HG02588 (cell line): Measurements from ENCODE around the gene CYB5A.

ENCODE experiments used
- ATAC-seq: cut with Tn5 transposase; IDR thresholded peaks from one replicate; pipeline ENCODE4 v1.9.1; 2021; ENCODE audit warnings: mild to moderate bottlenecking, moderate library complexity; ENCODE audit not compliant: unreplicated experiment

CYB5A gene

DNA sequence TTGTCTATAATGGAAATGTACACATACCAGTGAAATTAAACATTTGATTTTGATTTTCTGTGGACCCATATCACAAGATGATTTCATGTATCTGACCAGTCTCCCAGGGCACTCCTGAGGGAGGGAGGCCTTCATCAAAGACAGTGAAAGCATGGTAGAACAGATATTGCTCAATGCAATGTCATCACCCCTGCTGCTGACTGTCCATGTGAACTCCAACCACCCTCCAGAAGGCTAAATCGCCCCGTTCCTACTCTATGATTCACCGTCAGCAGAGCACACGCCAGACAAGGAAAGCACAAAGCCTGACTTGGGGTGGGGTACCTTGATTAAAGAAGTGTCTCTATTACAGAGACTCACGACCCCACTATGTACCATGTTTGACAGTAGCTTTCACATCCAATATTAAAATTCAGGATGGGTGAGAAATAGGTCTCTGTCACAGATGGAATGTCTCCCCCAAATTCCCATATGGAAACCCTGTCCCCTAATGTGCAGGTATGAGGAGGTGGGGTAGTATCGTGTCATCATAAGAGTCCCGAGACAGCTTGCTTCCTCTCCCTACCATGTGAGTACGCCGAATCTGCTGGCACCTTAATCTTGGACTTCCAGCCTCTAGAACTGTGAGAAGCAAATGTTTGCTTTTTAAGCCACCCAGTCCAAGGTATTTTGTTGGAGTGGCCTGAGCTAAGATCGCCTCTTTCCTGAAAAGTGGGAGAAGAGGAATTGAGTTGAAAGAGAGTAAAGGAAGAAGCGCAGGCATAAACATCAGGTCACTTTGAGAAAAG, 42.4 kb downstream of the CYB5A start:
- ATAC-seq, result no peak

DNA sequence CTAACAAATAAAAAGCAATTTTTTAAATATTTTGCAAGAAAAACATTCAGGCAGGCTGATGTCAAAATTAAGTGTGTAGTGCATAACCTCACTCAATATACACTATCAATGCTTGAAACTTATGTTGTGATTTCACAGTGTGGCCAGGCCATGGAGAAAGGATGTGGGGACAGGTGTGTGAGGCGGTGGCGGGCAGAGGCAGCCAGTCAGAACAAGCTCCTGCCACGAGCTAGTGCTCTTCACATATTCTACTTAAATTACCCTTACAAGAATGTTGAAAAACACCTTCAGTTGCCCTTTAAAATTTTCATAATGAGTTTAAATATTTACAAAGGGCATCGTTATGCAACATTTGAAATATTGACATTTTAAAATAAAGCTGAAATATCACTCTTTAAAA, 43.2 kb downstream of the CYB5A start:
- ATAC-seq, result no peak

GRCh38 chr18:74248189-74248588, 43.6 kb downstream of the CYB5A start:
- no peak for ATAC-seq

DNA sequence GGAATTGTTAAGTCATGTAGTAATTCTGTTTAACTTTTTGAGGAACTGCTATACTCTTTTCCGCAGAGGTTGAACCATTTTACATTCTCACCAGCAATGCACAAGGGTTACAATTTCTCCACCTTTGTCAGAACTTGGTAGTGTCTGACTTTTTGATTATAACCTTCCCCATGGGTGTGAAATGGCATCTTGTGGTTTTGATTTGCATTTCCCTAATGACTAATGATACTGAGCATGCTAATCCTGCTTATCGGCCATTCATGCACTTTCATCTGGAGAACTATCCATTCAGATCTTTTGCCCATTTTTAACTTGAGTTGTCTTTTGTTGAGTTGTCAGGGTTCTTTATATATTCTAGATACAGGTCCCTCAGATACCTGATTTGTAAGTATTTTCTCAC, 47.2 kb downstream of the CYB5A start:
- ATAC-seq, result no peak

GRCh38 chr18:74243127-74243526, 48.6 kb downstream of the CYB5A start:
- ATAC-seq, result no peak

- ATAC-seq, result no peak
Observed at GRCh38 chr18:74242438-74243096, 49.2 kb downstream of the CYB5A start.

DNA sequence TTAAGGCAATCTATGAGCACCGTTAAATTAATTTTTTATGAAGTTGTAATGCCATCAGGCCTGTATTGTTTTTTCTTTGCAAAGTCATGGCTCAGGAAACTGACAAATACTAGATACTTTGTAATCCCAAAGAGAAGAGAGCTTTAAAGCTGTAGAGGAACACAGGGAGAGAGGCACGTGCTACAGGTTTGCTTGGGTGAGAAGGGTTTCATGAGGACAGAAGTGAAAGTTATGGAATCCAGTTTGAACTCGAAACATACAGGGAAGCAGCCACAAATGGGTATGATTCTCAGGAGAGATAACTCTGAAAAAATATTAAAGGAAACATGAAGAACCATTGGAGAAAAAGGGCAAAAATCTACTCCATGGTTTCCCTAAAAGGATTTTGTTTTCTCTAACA, 49.8 kb downstream of the CYB5A start:
- ATAC-seq, result no peak

DNA sequence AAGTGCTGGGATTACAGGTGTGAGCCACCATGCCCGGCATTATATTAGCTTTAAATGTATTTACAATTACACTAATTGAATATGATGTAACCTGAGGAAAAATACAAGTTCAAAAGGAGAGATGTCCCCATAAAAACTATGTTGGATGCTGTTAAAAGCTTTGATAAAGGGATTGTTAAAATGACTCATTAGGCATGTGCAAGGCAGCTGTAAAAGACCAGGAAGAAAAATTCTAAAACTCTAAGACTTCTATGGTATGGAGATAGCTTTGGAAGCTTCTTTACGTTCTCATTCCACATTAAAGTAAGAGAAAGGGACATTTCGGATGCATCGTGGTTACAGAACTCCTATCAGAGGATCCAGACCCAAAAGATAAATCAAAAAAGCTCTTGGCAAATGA, 50.3 kb downstream of the CYB5A start:
- ATAC-seq, result no peak

DNA sequence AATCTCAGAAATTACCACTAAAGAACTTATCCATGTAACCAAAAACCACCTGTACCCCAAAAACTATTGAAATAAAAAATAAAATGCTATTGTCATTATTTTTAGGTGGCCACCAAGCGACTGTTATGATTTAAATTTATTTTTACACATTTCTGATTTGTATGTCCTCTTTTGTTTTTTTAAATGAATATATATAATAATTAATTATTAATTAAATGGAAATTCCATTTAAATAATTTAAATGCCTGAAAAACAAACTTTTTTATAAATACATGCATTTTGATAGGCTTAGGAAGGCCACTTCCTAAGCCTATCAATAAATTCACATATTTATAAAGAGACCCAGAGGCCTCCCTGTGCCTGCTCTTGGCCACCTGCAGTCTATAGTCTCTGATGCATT, 52.2 kb downstream of the CYB5A start:
- no peak for ATAC-seq

- no peak for ATAC-seq
Observed at GRCh38 chr18:74234326-74235171, 57.2 kb downstream of the CYB5A start.

- no peak for ATAC-seq
Observed at GRCh38 chr18:74233933-74234325, 57.8 kb downstream of the CYB5A start.

- ATAC-seq, result no peak
Observed at GRCh38 chr18:74230922-74231714, 60.6 kb downstream of the CYB5A start.

DNA sequence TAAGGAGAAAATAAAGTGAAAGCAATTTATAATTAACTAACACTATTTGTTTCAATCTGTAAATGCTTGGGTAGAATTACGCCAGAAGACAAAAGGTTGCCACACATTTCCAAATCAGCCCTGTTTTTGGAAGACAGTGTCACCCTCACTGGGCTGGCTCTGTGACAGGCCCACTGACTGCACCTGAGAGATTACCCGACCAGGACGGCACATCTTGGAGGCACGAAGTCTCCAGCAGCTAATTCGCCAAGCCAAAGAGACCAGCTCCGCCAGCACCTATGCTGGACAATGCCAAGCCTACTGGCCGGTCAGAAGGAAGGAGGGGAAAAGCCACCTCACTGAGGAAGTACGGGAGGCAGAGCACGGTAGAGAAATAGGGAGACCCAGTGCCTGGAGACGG, 61.9 kb downstream of the CYB5A start:
- no peak for ATAC-seq

DNA sequence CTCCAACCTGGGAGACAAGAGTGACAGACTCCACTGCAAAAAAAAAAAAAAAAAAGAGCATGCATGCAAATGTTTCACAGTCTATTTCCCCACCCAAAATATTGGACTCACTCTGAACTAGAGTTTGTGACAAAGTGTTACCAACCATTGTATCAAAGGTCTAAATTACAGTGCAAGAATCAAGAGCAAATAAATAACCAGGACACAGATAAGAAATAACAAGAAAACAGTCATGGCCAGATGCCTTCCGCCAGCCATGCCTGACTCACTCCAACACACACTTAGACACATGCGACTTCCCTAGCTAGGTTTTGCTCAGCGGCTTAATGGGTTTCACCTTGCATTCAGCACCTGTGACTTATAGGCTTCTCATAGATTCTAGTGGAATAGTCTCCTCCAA, 62.8 kb downstream of the CYB5A start:
- ATAC-seq, result no peak

DNA sequence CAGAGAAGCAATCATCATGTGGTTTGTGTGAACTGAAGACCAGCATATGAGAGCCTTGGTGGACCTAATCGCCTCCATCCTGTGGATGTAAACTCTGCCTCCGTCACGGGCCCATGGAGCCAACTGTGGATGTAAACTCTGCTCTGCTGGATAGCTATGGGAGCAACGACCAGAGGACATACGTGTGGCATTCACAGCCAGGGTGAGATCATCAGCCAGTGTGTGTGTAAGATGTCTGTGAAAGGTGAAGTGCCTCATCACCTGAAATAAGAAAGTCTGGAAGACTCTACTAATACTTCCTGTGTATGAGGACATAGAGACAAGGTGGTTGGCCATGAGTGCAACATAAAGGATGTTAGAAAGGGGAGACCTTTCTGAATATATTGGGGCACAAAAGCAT, 63.5 kb downstream of the CYB5A start:
- ATAC-seq, result no peak

DNA sequence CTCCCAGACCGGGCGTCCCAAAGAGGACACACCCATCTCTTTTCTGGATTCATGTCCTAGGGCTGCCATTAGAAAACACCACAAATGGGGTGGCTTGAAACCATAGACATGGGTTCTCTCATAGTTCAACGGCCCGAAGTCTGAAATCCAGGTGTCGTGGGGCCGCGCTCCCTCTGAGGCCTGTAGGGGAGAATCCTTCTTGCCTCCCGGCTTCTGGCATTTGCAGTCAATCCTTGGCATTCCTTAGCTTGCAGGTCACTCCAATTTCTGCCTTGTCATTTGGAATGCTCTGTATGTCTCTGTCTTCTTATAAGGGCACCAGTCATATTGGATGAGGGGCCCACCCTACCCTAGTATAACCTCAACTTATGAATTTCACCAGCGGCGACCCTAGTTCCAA, 65.1 kb downstream of the CYB5A start:
- no peak for ATAC-seq

DNA sequence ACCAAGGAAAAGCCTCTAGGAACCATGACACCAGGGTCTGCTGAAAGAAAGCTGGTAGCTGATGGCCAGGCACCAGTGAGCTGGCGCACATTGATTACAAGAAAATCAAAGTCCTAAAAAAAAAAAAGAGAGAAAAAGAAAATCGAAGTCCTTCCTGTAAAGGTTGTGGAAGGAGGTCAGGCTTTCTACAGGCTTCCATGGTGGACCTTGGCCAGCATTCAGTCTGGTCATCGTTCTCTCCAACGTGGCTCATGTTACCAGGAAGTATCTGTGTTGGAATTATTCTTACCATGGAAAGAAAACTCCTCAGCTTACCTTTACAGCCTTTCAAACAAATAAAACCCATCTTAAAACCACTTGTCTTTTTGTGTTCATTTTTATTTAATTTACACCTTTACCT, 65.6 kb downstream of the CYB5A start:
- no peak for ATAC-seq

DNA sequence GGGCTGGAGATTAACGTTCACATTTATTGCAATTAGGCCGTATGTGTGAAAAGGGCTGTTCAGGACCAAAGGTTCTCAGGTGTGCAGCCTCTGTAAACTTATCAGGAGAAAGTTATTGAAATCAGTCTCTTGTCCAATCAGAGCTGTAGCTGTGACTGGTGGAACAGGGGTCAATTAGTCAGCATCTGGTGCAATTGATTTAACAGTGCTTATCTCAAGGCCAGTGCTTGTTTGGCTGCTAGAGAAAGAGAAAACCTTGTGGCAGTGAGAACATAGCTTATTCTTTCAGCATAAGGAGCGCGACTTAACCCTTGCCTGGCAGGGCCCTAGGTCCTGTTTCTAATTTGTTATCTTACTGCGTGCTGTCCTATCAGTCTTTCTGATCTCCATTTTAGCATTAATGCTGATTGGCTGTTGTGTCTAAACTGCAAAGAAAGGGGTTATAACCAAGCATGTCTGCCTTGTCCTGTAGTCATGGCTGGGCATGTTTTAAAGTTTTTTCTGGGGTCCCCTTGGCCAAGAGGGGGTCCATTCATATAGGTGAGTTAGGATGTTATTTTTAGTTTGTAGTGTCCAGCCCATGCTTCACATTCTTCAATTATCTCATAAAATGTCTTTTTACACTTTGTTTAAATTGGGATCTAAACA, 66.4 kb downstream of the CYB5A start:
- ATAC-seq, result no peak

DNA sequence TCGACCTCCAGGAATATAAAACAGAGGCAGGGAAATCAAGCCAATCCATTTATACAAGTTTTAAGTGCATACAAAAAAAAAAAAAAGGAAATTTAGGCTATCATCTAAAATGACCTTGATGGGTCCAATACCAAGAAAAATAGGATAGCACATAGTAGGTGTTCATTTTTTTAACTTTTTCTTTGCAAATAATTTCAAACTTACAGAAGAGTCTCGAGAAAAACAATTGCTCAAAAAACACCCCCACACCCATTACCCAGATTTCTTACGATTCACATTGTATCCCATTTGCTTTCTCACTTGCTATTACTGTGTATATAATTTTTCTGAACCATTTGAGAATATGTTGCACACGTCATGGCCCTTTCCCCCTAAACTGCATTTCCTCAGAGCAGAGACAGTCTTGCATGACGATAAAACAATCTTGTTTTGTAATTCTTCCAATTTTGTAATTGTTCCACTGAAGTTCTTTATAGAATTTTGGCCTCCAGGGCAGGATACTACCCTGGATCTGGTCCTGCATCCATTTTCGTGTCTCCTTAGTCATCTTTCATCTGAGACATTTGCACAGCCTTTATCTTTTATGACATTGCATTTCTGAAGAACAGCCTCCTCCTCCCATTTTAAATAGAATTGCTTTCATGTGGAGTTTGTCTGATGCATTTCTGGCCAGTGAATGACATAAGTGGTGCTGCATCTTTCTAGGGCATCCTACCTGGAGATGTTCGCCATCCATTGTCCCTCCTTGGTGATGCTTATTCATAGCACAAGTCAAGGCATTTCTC, 68.9 kb downstream of the CYB5A start:
- ATAC-seq, result no peak

DNA sequence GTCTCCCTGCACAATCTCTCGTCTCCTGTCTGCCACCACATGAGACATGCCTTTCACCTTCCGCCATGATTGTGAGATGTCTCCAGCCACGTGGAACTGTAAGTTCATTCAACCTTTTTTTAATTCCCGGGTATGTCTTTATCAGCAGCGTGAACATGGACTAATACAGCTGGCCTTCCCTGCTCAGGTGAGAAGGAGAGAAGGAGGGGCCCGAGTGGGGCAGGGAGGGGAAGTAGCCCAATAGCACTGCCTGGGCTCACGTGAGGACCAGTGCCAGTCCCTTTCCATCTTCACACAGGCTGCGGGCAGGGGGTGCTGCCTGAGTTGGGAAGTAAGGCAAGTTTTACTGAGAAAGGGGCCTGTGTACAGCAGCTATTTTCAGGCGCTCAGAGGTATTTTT, 70.7 kb downstream of the CYB5A start:
- no peak for ATAC-seq
